Erythroblast (primary cell): ENCODE measurements around the gene ARIH1.
"Not testable (repeated sequence)": the region's sequence is repeated elsewhere in the genome, so short reads cannot be mapped to it uniquely, and the experiment has no call there.

ENCODE experiments used
- GATA1 ChIP-seq: IDR thresholded peaks from 2 replicates; pipeline ENCODE4 v1.6.1; 2011; ENCODE audit warnings: low read depth, mild to moderate bottlenecking, control low read depth, low read length, moderate library complexity
- POLR2A ChIP-seq: IDR thresholded peaks from 2 replicates; pipeline ENCODE4 v1.6.1; 2011; ENCODE audit warnings: mild to moderate bottlenecking, low read length

DNA sequence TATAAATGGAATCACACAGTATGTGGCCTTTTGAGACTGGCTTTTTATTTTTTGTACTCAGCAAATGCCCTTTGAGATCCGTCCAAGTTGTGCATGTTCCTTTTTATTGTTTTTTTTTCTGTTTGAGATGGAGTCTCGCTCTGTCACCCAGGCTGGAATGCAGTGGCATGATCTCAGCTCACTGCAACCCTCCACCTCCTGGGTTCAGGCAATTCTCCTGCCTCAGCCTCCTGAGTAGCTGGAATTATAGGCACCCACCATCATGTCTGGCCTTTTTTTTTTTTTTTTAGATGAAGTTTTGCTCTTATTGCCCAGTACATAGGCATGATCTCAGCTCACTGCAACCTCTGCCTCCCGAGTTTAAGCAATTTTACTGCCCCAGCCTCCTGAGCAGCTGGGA, 152.0 kb downstream of the ARIH1 start:
- not testable (repeated sequence) for TF ChIP-seq POLR2A, GATA1
